COLO668 (cell line): ENCODE results near the gene CAPN12.
"Not testable (repeated sequence)": the region's sequence is repeated elsewhere in the genome, so short reads cannot be mapped to it uniquely, and the experiment has no call there.

ENCODE experiments used
- DNase-seq: peaks from one replicate; lab custom pipeline; 2025; ENCODE audit not compliant: unreplicated experiment; lab: John Stamatoyannopoulos, UW

CAPN12 gene

DNA sequence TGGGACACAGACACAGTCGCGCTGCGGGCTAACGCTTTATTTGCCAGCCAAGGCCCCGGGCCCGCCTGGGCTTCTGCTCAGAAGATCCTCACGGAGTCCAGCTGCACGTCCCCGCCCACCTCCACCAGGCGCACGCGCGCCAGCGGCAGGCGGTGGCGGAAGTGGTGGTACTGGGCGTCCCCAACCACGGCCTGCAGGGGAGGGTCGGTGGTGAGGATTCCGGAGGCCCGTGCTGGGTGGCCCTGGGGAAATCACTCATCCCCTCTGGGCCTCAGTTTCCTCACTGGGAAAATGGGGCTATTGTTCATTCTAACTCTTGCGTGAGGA lies 26.6 kb upstream of the CAPN12 start:
- DNase-seq: not testable (repeated sequence)

DNA sequence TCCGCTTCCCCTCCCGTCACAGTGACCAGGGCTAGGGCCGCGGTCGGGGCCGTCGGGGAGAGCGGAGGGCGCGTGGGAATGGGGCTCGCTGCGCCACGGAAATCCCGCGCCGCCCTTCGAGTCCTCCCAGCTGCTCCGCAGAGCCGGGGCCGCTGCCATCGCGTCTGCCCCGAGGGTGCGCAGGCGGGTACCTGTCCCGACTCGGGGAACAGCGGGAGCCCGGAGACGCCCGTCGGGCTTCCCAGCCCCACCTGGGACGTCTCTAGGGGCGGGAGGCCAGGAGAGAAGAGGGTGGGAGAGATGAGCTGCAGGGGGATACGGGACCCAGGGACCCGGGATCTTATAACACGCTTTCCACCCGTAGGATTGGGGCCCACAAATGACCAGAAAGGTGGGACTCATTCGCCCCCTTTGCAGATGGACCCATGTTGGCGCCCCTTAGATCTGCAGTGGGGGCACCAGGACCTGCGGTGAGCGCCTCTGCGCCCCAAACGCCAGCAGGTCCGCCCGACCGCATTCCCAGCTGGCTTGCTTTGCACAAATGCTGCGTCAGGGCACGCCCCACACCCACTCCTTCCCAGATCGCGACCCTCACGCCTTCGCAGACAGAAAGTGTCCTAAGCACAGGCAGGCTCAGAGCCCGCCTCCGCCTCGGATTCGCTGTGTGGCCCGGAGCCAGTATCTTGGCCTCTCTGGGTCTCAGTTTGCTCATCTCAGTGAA lies 26.1 kb upstream of the CAPN12 start:
- not testable (repeated sequence) for DNase-seq

DNA sequence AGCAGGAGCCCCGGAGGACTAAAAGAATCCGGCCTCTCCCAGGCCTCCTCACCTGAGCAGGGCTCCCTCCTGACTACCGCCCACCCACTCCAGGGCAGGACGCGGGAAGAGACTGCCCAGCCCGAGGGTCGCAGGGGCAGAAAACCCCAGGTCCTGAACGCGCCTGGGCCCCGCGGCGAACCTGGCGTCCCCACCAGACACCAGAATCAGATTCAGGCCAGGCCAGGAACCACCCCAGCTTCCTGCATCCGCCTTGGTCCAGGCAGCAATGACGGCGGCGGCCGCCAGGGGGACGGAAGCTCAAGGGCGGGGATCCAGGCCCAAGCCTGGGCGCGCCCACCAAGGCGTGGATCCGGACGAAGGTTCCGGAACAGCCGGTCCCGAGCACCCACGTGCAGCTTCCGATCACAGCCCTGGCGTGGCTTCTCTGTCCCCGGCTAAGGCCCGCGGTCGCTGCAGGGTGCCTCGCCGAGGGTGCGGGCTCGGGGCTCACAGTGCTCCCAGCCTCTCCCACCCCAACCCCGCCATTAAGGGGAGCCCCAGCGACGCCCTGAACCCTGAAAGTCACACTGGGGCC lies 25.4 kb upstream of the CAPN12 start:
- DNase-seq: peak; percentile 77

DNA sequence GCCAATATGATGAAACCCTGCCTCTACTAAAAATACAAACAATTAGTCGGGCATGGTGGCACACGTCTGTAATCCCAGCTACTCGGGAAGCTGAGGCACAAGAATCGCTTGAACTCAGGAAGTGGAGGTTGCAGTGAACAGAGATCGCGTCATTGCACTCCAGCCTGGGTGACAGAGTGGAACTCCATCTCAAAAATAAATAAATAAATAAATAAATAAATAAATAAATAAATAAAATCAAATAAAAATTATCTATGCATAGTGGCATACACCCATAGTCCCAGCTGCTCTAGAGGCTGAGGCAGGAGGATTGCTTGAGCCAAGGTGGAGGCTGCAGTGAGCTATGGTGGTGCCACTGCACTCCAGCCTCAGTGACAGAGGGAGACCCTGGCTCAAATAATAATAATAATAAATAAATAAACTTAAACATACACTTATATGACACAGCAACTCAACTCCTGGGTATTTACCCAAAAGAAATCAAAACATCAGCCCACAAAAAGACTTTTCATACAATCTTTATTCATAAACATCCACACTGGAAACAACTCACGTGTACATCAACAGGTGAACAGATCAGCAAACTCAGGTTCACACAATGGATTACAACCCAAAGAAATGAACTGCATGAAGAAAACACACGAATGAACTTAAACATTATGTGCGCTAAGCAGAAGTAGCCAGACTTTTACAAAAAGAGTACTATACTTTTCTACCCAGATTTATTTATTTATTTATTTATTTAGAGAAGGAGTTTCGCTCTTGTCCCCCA lies 22.2 kb upstream of the CAPN12 start:
- no peak for DNase-seq

DNA sequence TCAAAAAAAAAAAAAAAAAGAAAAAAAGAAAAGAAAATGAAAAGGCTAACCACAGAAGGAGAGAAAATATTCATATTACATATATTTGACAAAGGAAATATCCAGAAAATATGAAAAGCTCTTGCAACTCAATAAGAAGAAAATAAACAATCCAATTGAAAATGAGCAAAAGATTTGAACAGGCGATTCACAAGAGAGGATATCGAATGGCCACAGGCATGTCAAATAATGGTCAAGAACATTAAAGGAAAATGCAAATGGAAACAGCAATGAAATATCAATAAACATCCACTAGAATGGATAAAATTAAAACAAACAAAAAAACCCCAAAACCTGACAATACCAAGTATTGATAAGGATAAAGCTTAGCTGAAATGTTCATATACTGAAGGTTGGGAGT lies 20.9 kb upstream of the CAPN12 start:
- no peak for DNase-seq

DNA sequence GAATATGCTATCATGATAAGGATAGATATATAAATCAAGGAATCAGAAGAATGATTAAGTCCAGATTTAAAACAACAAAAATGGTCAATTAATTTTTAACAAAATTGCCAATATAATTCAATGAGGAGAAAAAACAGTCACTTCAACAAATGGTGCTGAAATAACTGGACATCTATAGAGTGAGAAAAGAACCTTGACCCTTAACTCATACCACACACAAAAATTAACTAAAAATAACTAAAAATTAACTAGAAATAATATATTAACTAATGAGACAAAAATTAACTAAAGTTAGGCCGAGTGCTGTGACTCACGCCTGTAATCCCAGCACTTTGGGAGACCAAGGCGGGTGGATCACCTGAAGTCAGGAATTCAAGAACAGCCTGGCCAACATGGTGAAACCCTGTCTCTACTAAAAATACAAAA lies 19.5 kb upstream of the CAPN12 start:
- no peak for DNase-seq

DNA sequence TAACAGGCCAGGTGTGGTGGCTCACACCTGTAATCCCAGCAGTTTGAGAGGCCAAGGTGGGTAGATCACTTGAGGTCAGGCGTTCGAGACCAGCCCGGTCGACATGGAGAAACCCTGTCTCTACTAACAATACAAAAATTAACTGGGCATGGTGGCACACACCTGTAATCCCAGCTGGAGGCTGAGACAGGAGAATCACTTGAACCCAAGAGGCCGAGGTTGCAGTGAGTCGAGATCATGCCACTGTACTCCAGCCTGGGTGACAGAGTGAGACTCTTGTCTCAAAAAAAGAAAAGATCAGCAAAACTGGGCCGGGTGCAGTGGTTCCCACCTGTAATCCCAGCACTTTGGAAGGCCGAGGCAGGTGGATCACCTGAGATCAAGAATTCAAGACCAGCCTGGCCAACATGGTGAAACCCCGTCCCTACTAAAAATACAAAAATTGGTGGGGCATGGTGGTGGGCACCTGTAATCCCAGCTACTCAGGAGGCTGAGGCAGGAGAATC lies 17.7 kb upstream of the CAPN12 start:
- DNase-seq: not testable (repeated sequence)

DNA sequence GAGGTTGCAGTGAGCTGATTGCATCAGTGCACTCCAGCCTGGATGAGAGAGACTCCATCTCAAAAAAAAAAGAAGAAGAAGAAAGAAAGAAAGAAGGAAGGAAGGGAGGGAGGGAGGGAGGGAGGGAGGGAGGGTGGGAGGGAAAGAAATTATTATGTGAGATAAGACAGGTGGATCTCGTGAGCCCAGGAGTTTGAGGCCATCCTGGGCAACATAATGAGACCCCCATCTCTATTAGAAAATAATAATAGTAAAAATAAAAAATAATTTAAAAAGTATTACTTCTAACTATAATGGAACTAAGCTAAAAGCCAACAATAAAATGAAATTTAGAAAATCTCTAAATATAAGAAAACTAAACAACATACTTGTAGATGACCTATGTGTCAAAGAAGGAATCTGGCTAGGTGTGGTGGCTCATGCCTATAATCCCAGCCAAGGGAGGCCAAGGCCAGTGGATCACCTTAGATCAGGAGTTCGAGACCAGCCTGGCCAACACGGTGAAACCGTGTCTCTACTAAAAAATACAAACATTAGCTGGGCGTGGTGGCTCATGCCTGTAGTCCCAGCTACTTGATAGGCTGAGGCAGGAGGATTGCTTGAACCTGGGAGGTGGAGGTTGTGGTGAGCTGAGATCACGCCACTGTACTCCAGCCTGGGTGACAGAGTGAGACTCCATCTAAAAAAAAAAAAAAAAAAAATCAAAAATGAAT lies 16.7 kb upstream of the CAPN12 start:
- not testable (repeated sequence) for DNase-seq

DNA sequence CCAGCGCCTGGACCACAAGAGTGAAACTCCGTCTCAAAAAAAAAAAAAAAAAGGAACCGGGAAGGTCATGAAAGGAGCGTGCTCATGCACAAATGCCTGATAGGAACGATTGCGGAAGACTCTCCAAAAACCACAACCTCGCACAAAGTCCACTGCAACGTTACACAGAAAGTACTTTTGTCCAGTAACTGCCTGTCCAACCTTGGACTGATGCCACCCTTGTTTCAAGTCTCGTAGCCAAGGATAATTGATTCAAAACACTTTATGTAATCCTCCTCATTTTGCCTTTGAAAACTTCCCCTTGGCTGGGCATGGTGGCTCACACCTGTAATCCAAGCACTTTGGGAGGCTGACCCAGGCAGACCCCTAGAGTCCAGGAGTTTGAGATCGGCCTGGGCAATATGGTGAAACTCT lies 15.3 kb upstream of the CAPN12 start:
- no peak for DNase-seq

DNA sequence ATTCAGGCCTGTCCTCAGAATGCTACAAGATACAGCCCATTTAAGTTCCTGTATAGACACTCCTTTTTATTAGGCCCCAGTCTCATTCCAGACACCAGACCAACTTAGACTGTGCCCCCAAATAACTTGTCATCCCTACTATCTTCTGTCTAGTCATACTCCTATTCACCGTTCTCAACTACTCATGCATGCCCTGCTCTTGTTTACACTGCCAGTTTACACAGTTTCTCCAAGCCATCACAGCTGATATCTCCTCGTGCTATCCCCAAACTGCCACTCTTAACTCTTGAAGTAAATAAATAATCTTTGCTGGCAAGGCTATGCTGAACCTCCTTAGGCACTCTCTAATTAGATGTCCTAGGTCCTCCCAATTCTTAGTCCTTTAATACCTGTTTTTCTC lies 9.9 kb upstream of the CAPN12 start:
- not testable (repeated sequence) for DNase-seq

DNA sequence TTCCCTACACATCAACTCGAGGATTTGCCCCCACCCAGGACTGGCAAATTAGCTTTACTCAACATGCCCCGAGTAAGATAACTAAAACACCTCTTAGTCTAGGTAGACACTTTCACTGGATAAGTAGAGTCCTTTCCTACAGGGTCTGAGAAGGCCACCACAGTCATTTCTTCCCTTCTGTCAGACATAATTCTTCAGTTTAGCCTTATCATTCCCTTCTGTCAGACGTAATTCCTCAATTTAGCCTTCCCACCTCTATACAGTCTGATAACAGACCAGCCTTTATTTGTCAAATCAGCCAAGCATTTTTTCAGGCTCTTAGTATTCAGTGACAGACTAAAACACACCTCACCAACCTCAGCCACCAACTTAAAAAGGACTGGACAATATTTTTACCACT lies 9.5 kb upstream of the CAPN12 start:
- DNase-seq: not testable (repeated sequence)

DNA sequence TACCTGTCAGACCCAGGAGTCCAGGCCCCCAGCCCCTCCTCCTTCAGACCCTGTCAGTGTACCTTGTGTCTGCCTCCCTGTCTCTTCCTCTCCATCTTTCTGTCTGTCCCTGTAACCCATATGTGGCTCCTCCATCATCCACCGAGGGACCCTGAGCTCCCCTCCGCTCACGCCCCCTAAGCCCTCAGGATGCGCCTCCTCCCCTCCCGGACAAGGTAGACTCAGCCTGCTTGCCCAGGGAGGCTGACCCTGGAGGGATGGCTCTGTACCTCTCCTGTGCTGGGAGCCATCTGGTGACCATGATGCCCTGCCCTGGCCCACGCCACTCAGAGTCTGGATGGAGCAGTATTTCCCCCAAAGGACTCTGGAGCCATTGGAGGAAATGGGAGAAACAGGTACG lies 1.0 kb upstream of the CAPN12 start:
- no peak for DNase-seq

DNA sequence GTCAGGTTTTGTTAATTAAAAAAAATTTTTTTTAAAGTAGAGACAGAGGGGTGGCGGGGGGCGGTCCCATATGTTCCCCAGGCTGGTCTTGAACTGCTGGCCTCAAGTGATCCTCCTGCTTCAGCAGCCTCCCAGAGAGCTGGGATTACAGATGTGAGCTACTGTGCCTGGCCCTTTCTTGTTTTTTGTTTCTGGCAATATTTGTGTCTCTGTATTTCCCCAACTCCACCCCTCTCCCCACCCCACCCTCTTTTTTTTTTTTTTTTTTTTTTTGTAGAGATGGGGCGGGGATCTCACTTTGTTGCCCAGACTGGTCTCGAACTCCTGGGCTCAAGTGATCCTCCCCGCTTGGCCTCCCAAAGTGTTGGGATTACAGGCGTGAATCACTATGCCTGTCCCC lies 600 bp upstream of the CAPN12 start:
- DNase-seq: no peak

DNA sequence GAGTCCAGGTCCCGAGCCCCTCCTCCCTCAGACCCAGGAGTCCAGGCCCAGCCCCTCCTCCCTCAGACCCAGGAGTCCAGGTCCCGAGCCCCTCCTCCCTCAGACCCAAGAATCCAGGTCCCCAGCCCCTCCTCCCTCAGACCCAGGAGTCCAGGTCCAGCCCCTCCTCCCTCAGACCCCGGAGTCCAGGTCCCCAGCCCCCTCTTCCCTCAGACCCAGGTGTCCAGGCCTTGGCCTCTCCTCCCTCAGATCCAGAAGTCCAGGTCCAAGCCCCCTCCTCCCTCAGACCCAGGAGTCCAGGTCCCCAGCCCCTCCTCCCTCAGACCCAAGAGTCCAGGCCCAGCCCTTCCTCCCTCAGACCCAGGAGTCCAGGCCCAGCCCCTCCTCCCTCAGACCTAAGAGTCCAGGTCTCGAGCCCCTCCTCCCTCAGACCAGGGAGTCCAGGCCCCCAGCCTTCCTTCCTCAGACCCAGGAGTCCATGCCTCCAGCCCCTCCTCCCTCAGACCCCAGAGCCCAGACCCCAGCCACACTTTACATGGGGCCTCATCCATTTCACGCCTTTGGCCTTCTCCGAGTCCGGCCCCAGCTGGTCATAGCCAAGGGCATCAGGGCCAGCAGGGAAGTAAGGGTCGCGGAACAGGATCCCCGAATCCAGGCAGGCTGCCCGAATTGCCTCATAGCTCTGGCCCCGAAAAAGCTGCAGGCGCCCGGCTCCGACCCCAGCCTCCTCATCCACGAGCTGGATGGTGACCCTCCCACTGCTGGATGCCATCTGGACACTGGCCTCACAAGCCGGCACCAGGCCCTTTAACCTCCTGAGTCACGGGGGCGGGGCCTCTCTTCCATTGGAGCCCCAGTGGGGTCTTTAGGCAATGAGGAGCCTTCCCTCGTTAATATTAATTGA lies 628 bp downstream of the CAPN12 start:
- DNase-seq: no peak

DNA sequence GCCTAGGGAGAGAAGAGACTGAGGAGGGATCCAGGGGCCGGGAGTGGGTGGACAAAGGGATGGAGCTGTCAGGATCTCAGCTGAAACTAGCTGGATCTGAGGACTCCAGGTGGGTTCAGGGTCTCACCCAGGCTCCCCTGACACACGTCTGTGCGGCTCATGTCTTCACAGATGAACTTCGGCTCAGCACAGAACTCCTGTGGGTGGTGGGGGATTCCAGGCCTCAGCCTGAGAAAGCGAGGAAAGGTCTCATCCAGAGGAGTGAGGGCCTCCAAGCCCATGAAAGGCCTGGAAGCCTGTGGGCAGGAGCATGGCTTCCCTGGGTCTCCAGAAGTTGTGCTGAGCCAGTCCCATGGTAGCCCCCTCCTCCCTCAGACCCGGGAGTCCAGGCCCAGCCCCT lies 1.4 kb downstream of the CAPN12 start:
- no peak for DNase-seq

DNA sequence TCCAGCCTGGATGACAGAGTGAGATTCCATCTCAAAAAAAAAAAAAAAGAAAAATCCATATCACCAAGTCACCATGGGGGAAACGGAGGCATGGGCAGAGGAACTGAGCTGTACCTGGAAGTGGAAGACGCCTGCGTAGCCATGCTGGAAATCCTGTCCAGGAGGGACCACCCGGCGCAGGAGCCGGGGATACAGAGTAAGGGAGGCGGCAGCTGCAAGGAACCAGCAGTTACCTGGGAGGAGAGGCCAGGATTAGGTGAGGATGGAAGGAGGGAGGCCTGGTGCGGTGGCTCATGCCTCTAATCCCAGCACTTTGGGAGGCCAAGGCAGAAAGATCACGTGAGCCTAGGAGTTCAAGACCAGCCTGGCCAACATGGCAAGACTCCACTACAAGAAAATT lies 2.0 kb downstream of the CAPN12 start:
- no peak for DNase-seq

DNA sequence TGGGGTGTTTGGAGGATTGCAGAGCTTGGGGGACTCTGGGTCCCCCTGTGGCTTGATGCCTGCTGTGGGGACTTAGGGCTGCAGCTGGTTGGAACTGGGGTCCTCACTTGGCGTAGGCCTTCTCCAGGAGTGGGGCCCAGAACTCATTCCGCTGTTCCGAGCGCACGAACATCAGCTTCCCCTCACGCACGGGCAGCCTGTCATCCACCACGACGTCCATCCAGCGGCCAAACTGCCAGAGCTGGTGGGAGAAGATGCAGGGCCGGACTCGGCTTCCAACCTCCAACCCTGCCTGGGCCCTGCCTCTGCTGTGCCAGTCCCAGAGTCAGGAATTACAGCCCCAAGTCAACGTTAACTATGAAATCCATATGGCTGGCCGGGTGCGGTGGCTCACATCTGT lies 2.6 kb downstream of the CAPN12 start:
- no peak for DNase-seq

DNA sequence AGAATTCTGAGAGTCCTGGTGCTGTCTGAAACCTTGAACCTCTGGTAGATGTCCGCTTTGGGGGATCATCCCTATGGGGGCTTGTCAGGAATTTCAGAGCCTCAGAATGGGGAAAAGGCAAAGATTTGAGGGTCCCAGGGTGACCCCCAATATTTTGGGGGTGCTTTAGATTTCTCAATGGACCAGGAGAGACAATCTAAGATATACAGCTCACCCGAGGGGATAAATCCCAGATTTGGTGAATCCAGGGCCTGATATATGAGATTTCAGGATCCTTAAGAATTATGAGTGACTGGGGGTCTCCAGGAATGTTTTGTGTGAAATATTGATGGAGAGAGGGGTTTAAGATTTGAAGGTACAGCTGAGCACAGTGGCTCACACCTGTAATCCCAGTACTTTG lies 3.3 kb downstream of the CAPN12 start:
- no peak for DNase-seq

DNA sequence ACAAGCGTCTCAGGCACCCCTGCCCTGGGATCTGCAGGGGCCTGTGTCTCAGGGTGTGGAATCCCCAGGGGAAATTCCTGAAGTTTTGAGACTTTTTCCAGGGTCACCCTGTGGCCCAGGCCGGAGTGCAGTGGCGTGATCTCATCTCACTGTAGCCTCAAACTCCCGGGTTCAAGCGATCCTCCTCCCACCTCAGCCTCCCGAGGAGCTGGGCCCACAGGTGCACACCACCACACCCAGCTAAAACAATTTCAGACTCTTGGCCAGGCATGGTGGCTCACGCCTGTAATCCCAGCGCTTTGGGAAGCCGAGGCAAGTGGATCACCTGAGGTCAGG lies 4.0 kb downstream of the CAPN12 start:
- DNase-seq: no peak

DNA sequence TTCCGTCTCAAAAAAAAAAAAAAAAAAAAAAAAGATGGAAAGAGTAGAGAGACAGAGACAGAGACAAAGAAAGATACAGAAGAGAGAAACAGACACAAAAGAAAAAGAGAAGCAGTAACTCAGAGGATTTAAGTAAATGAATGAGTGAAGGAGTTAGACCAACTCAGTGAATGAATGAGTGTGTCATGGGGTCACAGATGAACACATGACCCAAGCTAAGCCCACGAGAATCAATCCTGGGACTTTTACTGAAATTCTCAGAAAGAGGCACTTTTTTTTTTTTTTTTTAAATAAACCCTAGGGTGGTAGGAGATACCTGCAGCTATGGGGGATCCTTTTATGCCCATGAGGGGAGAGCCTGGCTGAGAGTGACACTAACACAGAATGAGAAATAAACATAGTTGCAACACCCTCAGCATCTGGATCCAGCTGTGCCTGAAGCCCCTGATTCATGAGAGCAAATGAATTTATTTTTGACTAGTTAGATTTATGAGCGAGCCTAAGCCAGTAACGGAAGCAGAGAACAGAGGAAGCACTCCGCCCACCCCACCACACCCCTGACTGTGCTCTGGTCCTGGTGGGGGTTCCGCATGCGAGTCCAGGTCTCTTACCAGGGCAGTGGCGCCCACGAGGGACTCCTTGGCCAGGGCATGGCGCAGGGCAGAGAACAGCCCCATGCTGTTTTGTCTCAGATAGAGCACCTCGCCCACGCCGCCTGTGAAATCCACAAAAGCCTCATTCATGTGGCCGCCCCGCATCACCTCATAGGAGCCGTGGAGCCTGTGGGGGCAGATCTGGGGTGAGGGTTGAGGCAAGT lies 4.6 kb downstream of the CAPN12 start:
- DNase-seq: no peak
